HG02973 (cell line): Measurements from ENCODE around the gene SYNE2.

ENCODE experiments used
- ATAC-seq: cut with Tn5 transposase; IDR thresholded peaks from one replicate; pipeline ENCODE4 v1.9.1; 2021; ENCODE audit warnings: moderate library complexity; ENCODE audit not compliant: unreplicated experiment

Gene SYNE2

GRCh38 chr14:64235652-64236640, 383.1 kb downstream of the SYNE2 start:
- ATAC-seq: peak; percentile 63

GRCh38 chr14:64238049-64238448, 385.2 kb downstream of the SYNE2 start:
- no peak for ATAC-seq

- ATAC-seq: no peak
Observed at GRCh38 chr14:64238631-64239030, 385.8 kb downstream of the SYNE2 start.

- no peak for ATAC-seq
Observed at GRCh38 chr14:64244279-64244678, 391.5 kb downstream of the SYNE2 start.

- ATAC-seq: no peak
Observed at GRCh38 chr14:64245491-64245890, 392.7 kb downstream of the SYNE2 start.

- no peak for ATAC-seq
Observed at GRCh38 chr14:64246688-64247087, 393.9 kb downstream of the SYNE2 start.

- no peak for ATAC-seq
Observed at GRCh38 chr14:64247195-64247594, 394.4 kb downstream of the SYNE2 start.

- ATAC-seq: no peak
Observed at GRCh38 chr14:64248689-64249088, 395.9 kb downstream of the SYNE2 start.

GRCh38 chr14:64249363-64249762, 396.6 kb downstream of the SYNE2 start:
- ATAC-seq: no peak

- no peak for ATAC-seq
Observed at GRCh38 chr14:64253672-64254071, 400.9 kb downstream of the SYNE2 start.

GRCh38 chr14:64255756-64256155, 403.0 kb downstream of the SYNE2 start:
- no peak for ATAC-seq

GRCh38 chr14:64260418-64260817, 407.6 kb downstream of the SYNE2 start:
- ATAC-seq: no peak

- ATAC-seq: no peak
Observed at GRCh38 chr14:64265222-64265621, 412.4 kb downstream of the SYNE2 start.

GRCh38 chr14:64266239-64266638, 413.4 kb downstream of the SYNE2 start:
- ATAC-seq: no peak

- ATAC-seq: no peak
Observed at GRCh38 chr14:64272019-64272418, 419.2 kb downstream of the SYNE2 start.
